Stimulated activated CD4-positive, alpha-beta T cell treated with anti-CD3 and anti-CD28 coated beads, Interleukin-4, amount 100 ng/mL, for 24 hours (primary cell): ENCODE results near the gene SMOC1.

Experiments used
- DNase-seq: peaks from one replicate; pipeline ENCODE4 v3.0.0-alpha.2; 2020

SMOC1 gene

DNA sequence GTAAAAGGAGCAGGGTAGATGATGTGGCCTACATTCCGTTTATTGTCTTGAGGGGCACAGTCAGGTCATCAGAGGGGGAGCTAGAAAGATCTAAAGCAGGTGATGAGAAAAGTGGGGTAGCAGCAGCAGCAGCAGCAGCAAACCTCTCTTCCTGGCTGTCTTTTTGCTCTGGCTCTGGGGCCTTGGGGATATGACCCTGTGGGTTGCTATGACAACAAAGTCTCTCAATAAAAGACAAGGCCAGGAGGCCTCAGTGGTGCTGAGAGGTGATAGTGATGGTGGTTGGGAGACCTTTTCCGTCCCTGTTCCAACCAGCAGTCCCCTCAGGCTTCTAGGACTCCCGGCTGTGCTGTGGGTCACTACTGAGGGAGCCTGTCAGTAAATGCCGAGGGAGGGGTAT is 170.9 kb downstream of the SMOC1 start:
- DNase-seq = no peak

- peak; percentile 6 for DNase-seq
These were observed 173.8 kb downstream of the SMOC1 start for GRCh38 chr14:70052990-70053389.

- DNase-seq = no peak
These were observed 178.4 kb downstream of the SMOC1 start for GRCh38 chr14:70057519-70058136.

DNA sequence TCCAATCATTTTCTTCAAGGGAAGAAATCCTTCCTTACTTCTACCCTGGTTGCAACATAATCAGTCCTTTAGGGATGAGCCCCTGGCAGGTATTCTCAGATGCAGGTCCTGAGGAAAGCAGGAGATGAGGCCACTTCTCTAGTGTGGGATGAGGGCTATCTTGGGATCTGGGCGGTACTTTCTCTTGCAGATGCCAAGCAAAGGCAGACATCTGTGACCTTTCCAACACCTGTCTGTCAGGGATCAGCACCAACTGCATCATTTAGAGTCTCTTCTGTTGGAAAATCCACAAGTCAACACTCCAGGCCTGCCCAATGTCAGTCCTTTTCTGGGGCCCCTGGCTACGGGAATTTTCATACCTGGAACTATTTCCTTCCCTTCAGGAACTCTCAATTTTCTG is 180.3 kb downstream of the SMOC1 start:
- no peak for DNase-seq

GRCh38 chr14:70061108-70061507 is 181.9 kb downstream of the SMOC1 start:
- no peak for DNase-seq

DNA sequence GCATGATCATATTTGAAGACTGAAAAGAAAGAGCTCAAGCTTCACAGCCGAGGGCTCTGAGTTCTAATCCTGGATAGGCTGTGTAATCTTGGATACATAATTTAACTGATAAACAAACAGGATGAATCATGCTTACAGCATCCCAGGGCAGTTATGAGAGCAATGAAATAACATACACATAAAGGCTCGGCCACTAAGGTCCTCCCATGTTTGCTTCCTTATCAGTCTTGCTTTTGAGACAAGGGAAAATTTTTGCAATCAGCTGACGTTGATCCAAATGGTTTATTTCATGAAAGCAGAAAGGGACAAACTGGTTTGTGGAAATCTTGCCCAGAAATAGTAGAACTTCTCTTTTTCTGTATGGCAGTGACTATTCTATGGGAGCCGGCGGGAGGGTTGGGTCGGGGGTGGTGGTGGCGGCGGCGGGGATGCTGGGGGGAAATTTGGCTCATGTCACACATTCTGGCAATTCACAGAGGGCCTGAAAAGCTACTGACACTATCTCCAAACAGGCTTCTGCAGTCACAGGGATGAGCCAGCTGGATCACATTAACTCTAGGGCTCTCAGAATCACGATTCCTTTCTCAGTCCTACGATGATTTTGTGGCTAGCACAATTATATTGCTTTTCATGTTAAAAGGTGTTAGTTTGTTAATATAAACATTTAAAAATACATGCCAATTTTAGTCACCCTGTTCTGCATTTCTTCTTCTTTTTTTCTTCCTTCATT is 185.1 kb downstream of the SMOC1 start:
- DNase-seq = no peak

- no peak for DNase-seq
These were observed 188.6 kb downstream of the SMOC1 start for GRCh38 chr14:70067810-70068209.

DNA sequence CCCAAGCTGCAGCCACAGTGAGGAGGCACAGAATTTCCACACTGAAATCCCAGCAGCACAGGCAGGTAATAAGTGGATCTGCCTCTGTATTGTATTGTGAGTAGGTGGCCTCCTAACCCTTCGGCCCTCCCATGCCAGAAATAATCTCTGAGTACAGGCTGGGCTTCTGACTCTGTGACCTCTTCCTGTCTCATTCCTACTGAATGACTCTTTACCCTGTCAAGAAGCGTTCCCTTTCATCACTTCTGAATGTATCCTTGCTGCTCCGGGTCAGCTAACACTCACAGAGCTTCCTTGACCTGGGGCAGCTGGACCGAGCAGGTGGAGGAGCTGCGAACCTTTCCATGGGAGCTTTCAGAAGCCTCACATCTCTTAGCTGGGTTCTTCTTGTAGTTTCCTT is 190.0 kb downstream of the SMOC1 start:
- DNase-seq = no peak

GRCh38 chr14:70073924-70074566 is 194.8 kb downstream of the SMOC1 start:
- peak; percentile 58 for DNase-seq

- DNase-seq = no peak
These were observed 197.8 kb downstream of the SMOC1 start for GRCh38 chr14:70077005-70077404.

DNA sequence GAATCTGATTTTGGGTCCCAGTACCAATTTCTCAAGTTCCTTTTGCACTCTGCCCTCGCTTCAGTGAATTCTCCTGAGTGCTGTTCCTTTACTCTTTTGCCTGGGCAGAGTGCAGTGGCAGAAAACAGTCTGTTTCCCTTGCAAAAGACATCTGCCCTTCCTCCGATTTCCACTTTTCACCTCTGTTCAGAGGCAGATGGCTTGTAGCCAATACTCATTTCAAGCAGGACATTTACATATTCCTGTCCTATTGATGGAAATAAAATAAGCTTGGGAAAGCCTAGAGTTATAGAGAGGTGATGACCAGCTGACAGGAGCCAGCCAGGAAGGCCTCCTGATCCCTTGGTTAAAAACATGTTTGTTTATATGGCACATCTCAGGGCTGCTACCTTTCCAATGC is 198.5 kb downstream of the SMOC1 start:
- DNase-seq = no peak

DNA sequence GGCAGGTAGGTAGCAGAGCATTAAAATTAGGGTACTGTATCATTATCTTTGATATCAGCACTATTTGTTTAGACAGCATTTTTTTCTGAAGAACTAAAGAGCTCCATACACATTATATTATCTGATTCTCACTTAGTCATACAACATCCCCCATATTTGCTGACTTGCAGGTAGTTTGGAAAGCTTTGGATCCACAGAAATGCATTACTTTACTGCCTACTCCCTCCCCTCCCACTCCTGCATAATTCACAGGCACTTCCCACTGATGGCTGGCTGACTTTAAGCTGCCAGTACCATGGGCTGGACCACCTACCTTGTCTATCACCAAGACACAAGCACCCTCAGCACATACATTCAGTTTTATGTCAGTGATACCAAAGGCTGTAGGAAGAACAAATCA is 199.1 kb downstream of the SMOC1 start:
- no peak for DNase-seq

DNA sequence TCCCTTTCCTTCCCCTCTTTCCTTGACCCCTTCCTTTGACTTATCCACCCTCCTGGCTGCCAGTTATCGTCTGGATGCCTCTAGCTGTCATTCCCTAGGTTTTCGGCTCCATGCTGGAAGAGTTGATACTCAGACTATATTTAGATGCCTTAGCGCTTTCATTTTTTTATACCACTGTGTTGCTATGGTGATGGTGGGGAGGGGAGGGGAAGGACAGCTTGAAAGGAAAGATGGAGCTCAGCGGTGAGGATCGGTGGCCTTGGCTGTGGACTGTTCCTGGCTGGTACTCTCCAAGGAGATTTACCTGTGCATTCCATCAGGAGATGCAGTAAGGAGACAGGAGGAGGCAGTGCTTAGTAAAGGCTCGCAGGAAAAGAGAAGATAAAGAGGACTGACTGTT is 200.9 kb downstream of the SMOC1 start:
- no peak for DNase-seq
